ENCODE data around the gene KCTD11.

Gene KCTD11

DNA sequence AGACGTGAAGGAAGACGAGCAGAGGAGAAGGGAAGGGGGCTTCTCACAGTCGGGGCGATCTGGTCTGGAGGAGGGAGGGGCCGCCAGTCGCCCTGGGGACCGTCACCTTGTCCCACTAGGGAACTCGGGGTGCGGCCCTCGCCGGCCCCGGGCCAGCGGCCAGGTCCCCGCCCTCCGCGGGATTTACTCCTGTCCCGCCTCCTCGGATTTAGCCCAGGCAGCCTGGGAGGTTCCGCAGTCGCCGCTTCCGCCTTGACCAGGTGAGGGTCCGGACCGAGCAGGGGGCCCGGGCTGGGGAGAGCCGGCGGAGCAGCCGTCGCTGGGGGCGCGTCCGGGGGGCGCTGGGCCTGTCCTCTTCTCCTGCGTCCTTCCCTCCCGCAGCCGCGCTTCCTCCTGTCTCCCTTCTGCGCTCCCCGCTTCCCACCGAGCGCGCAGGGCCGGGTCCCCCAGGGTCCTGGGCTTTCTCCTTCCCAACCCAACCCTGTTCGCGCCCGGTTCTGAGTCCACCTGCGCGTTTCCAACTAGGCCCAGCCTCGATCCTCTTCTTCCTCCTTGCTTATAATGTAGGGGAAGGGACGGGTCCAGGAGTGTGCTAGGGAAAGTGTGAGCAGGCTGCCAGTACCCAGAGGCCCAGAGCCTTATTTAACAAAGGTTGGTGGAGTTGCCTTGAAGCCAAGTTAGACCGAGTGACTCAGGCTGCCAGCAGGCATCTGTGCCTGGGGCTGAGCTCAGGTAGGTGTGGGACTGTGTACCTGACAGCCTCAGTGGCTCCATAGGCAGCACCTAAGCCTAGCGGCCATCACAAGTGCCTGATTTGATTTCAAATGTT, 29.1 kb downstream of the KCTD11 start, which contains the start of gene TNK1:
Gene TNK1 (plus strand): TSS at position 235 of the 829 bp plus-strand sequence. CDS start 1,838 bp downstream, outside the sequence.
- DNase-seq, result no peak

DNA sequence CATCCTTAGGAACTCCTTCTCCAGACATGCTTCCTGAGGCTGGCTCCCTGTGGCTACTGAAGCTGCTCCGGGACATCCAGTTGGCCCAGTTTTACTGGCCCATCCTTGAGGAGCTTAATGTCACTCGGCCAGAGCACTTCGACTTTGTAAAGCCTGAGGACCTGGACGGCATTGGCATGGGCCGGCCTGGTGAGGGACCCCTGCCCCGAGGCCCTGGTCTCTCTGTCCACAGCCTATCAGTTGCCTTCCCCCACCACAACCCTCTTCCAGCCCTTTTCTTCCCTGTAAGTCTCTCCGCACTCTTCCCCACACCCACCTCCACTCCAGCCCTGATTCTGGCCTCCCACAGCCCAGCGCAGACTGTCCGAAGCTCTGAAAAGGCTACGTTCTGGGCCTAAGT, 30.9 kb downstream of the KCTD11 start:
- no peak for DNase-seq

DNA sequence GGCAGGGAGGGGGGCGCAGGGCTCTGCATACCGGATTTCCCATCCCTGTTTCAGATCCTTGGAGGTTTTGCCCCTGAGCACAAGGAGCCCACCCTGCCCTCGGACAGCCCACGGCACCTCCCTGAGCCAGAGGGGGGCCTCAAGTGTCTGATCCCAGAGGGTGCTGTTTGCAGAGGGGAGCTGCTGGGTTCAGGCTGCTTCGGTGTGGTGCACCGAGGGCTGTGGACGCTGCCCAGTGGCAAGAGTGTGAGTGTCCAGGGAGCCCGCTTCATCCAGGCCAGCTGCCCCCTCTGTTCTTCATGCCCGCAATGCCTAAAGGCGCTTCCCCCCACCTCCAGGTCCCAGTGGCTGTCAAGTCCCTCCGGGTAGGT, 31.4 kb downstream of the KCTD11 start:
- no peak for DNase-seq

DNA sequence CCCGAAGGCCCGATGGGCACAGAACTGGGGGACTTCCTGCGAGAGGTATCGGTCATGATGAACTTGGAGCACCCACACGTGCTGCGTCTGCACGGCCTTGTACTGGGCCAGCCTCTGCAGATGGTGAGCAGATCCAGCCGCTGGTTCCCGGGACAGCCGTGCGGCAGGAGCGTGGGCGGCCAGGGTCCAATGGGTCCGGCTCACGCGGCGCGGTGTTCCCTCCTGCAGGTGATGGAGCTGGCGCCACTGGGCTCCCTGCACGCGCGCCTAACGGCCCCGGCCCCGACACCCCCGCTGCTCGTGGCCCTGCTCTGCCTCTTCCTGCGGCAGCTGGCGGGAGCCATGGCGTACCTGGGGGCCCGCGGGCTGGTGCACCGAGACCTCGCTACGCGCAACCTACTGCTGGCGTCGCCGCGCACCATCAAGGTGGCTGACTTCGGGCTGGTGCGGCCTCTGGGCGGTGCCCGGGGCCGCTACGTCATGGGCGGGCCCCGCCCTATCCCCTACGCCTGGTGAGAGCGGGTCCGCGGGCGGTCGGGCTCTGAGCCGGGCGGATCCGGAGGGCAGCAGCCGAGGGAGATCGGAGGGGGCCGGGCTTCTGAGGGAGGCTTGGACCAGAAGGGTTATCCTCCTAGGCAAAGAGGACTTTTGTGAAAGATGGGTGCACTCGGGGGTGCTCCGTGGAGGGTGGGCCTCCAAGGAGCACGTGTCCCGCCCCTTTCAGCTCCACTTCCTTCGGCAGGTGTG, 32.0 kb downstream of the KCTD11 start:
- no peak for DNase-seq

DNA sequence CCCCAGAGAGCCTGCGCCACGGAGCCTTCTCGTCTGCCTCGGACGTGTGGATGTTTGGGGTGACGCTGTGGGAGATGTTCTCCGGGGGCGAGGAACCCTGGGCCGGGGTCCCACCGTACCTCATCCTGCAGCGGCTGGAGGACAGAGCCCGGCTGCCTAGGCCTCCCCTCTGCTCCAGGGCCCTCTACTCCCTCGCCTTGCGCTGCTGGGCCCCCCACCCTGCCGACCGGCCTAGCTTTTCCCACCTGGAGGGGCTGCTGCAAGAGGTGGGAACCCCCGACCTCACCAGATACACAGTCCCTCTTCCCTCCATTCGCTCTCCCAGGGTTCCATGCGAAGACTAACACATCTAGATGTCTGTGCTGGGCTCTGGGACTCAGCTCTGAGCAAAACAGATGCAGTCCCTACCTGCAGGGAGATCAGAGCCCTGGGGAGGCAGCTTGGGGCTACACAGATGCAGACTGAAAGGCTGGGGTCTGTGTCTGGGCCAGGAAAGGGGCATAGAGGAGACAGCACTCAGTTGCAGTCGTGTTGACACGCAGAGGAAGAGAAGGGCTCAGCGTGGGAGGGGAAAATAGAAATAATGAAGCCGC, 32.6 kb downstream of the KCTD11 start:
- DNase-seq, result no peak

DNA sequence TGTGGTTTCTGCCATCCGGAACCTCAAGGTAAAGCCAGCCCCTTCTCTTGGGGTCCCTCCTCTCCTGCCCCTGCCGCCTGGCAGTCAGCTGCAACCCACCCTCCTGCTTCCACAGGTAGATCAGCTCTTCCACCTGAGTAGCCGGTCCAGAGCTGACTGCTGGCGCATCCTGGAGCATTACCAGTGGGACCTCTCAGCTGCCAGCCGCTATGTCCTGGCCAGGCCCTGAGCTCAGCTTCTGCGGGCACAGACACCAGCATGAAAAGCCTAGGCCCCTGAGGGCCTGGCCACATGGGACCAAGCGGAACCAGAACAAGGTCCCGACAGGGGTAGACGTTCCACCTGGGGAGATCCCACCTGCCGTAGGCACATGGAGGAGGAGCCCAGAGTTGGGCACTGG, 36.9 kb downstream of the KCTD11 start:
- DNase-seq, result no peak

DNA sequence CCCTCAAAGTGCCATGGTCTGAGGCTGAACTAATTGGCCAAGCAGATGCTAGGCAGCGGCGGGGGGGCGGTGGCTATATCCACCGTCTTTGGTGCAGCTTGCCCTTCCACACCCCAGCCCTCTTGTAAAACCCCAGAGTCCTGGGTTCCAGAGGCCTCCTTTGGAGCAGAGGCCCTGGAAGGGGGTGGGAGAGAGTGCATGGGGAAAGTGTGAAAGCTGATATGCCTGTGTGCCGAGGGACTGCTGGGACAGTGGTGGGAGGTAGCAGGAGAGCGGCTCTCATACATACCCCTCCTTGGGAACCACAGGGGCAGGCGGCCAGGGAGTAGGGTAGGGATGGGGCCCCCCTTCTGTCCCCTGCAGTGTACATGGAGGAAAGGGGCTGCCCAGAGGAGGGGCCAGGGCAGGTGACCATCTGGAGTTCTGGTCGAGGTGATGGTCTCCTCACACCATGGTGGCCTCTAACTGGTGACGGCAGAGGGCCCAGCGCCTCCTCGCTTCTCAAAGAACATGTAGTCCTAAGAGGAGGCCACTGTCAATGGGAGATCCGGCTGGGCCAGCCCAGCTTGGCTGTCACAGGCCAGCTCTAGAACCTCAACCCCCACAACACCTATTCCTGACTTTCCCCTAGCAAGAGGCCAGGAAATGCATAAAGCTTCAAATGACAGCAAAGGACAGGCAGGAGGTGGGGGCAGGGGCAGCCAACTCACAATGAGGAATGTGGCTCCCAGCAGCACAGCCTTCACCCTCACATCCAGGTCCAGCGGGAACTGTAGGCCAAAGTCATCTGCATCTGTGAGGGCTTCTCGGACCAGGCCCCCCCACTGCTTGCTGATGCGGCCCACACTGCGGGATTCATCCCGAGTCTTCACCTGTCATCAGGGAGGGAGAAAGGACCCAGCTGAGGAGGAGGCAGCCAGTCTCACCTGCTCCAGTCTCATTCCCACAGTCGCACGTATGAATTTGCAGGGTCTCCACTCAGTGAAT, 38.3 kb downstream of the KCTD11 start:
- DNase-seq, result no peak

DNA sequence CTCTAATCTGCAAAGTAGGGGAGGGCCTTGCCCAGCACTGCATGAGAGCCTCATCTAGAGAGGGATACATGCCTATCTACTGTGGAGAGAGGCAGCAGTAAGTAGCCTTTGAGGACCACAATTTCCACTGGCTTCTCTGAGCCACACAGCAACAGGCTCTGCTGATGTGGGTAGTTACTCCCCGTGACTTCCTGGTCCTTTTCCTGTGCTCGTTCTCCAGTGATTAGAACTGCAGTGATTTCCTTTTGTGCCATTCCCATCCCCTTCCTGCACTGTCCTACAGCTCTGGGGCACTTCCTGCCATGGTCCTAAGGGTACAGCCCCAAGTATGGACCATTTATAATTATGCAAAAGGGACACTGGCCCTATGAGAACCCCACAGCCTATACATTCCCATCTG, 39.3 kb downstream of the KCTD11 start:
- DNase-seq, result no peak

DNA sequence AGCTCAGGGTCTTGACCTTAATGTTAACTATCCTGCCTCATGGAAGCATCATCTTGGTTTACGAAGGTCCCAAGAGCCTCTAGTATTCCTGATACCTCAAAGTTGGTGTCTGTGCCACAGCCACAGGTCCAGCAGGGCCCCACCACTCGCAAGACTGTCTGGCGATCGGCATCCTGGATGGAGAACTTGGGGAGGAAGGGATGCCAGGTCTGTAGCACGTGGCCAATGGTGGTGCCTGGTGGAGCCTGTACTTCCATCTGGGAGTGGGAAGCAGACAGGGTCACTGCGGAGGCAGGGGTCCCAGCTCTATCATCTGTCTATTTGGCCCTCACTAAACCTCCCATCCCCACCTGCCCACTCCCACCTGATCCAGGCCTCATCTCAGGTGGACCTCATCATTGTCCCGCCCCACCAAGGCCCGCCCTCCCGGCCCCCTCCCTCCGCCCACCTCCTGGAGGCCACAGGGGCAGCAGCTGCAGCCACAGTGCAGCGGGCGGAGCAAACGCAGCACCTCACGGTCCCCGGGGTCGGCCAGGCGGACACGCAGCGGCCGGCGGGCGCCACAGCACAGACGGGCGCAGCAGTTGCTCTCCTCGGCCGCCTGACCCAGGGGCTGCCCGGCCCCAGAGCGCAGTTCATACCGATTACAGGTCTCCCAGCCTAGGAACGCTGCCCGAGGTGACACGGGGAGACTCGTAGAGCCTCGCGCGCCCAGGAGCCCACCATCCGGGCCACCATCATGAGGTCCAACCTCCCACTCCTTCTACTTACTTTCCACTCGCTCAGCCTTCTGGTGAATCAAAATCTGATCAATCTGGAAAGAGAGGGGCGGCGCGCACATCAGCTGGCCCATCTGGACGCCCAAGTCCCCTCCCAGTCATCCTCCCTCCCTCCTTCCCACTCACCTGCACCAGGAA, 41.0 kb downstream of the KCTD11 start:
- DNase-seq, result no peak

DNA sequence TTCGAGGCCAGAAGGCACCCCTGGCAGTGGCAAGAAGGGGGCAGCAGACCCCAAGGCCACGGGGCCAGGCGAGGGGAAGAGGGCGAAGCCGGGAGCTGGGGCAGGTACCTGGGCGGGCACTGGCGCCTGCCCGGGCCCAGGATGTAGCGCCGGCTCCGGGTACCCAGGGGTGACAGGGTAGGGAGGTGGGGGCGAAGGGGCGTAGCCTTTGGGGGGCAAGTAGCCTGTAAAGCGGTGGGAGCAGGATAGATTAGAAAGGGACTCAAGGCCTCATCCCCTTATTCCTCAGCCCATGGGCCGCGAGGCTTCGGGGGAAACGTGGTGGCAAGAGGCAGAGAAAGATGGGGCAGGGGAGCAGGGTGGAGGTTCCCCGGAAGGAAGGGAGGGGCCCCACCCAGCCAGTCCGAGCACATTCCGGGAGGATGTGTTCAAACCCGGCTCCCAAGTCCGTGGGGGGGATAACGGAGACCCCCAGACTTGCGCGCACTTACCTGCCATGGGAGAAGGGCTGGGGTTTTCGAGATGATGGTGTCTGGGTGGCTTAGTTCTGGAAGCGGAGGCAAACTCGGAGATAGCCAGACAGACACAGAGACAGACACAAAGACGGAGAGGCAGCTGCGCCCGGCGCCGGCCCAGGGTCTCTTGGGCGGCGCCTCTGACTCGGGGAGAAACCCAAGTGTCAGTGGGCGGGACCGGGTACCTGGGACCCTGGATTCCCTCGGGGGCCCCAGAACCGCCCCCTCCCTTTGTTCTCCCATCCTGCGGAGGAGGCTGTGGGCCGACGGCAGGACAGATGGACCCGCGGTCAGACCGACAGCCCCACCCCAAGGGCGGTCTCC, 41.9 kb downstream of the KCTD11 start:
- no peak for DNase-seq

DNA sequence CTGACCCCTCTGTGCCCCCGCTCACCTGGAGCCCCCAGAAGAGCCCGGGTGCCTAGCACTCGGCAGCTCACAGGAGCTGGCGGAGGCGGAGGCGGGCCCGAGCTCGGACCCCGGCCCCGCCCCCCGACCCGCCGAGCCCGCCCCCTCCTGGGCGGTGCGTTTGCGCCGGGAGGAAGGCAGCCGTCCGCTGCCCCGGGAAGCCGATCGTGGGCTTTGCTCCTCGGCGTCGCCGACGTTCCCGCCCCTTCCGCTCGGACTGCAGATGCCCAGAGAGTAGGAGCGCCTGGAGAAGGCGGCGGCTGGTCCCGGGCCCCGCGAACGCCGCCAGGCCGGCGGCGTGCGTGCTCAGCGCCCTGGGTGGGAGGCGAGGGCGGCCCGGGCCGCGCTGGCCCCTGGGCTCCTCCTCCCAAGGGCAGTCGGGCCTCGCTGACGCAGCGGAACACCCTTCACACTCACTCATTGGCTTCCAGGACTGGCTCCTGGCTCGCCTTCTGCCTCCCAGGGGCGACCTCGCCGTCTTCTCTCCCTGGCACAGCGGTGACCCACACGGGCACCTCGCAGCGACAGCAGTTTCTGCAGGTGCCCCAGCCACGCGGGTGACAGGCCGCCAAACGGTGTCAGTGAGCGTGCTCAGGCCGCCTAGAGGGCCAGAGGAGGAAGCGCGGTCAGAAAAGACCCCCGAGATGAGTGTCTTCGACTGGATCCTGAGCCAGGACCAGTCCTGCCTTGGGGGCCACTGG, 42.7 kb downstream of the KCTD11 start, which contains the start of gene PLSCR3:
Gene PLSCR3 (minus strand): TSS at position 74 of the 740 bp plus-strand sequence. CDS start 415 bp downstream, outside the sequence.
- DNase-seq, result no peak

DNA sequence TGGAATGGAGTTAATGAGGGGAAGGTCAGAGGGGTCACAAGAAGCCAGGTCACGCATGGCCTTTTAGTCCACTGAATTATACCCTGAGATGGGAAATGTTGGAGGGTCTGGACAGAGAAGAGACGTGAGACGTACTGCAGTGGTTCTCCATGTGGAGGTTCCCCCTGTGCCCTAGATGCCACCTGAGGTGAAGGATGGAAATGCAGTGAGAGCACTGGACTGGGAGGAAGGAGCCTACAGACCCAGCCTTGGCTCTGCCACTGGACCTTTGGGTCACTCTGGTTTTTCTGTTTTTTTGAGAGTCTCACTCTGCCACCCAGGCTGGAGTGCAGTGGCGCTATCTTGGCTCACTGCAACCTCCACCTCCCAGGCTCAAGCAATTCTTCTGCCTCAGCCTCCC, 44.2 kb downstream of the KCTD11 start:
- DNase-seq, result no peak

DNA sequence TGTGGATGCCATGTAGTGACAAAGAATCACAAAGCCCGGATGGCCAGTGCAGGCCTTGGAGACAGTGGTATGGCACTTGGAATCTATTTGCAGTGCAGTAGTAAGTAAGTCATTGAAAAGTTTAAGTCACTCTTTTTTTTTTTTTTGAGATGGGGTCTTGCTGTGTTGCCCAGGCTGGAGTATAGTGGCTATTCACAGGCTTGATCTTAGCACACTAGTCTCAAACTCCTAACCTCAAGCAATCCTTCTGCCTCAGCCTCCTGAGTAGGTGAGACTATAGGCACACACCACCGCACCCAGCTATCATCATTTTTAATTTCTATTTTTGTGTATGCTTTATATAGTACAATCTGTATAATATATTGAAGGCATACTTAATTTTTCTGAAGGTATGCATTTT, 46.6 kb downstream of the KCTD11 start:
- DNase-seq, result no peak

DNA sequence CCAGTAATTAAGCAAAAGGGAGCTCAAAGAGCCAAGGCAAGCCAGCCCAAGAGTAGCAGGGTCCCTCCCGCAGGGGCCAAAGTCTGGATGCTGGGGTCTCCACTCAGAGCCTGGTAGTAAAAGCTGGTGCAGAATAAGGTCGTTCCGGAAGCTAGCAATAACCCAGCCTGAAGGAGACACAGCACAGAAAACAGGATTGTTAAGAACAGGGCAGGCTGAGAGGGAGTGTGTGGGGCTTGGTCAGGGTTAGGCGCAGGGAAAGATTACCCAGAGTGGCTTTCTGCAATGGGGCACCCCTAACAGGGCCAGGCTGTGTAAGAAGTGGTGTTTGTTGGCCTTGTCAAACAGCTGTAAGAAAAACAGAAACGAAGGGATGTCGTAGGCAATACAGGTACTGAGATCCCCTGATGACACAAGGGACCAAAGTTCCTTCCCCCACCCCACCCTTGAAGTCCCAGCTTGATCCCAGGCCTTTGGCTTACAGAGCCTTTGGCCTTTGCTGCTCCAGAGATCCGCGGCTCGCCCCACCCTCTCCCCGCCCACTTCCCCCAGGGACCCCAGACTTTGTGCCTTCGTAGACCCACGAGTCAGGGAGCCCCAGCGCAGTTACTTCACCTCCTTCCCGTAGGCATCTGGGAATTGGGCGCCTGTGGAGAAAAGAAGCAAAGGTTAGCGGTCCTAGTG, 51.2 kb downstream of the KCTD11 start:
- DNase-seq, result no peak

DNA sequence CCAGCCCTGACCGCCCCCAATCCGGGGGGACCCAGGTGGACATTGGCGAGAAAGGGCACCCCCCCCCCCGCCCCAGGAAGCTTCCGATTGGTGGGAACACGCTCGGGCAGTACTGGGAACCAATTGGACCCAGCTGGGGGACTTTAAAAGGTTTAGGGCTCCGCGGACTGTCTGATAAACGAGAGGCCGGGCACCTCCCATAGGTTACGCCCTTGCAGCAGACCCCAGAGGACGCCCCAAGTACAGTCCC, 51.7 kb downstream of the KCTD11 start:
- DNase-seq, result no peak

DNA sequence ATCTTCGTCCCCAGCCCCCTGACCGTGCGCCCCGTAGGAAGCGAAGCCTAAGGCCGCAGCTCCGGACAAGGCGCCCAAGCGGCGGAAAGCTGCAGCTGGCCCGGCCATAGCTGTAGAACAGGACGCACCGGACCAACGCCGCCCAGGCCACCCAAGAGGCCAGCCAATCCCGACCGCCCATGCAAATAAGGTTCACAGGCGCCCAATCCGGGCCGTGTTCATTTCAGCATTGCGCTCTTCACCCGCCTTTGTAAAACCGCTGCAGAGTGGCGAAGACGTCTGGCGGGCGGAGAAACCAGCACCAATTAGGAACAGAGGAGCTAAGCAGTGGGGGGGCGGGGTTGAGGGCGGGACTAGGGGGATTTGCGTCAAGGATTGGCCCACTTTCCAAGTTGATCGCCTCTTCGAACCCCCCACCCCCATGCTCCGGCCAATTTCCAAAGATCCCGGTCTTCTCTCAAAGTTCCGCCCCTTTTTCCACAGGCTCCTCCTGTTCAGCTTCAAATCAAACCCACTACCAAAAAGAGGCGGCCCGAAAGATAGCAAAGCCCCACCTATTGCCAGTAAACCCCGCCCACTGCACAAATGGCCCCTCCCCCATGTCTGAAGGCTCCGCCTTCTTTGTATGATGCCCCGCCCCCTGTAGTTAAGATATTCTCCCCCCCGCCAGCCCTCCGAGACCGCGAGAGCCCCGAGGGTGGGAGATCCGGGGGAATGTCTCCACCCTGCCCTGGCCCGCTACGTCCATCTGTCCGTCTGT, 52.2 kb downstream of the KCTD11 start, which contains the start of gene TMEM256:
Gene TMEM256 (minus strand): TSS at position 121 of the 760 bp plus-strand sequence. CDS start 13 bp downstream, at position 108.
- DNase-seq, result peak; percentile 66
